IMR-90 (cell line): ENCODE measurements around the gene RUSF1. TPM values are rescaled to one million over a fixed set of nuclear protein-coding genes. Genes with fewer than 3 reads are reported as not detected.

Experiments used
- ATAC-seq: fragments of 200-7000 bp; cut with Tn5 transposase; 2 replicates; pipeline ENCODE4 v1.9.1; 2020; ENCODE audit warnings: low read depth, mild to moderate bottlenecking, moderate library complexity
- BruUV-seq: library from RNA; stranded (reverse); fragments of 400-500 nt; replicated peaks from 2 replicates; lab custom pipeline; 2021; lab: Mats Ljungman, UMichigan
- CTCF ChIA-PET: fragments of 300-600 bp; formaldehyde crosslinking; extraction: SDS; loops from one replicate; lab custom pipeline; 2021; ENCODE audit warnings: antibody characterized with exemption; lab: Yijun Ruan, JAX
- POLR2A ChIA-PET: fragments of 300-600 bp; sonication (Branson Sonifier 250); formaldehyde crosslinking; loops from one replicate; lab custom pipeline; 2022; ENCODE audit warnings: antibody characterized with exemption; ENCODE audit not compliant: unreplicated experiment; lab: Charles Lee
- DNase-seq: peaks from one replicate; pipeline ENCODE4 v3.0.0; 2013
- H2AFZ ChIP-seq: replicated peaks from 2 replicates; pipeline ENCODE3; 2013; ENCODE audit warnings: low read length, mild to moderate bottlenecking; ENCODE audit not compliant: poor library complexity
- H2AK5ac ChIP-seq: 2 replicates; pipeline ENCODE4 v1.6.1; 2013; ENCODE audit warnings: low read depth, low read length, inconsistent platforms
- H2AK9ac ChIP-seq: replicated peaks from 2 replicates; pipeline ENCODE3; 2013; ENCODE audit warnings: mild to moderate bottlenecking, low read depth, low read length, moderate library complexity; ENCODE audit not compliant: poor library complexity
- H2BK120ac ChIP-seq: 2 replicates; pipeline ENCODE4 v1.6.1; 2013; ENCODE audit warnings: low read depth, low read length, inconsistent platforms
- H2BK15ac ChIP-seq: 3 replicates; pipeline ENCODE4 v1.6.1; 2013; ENCODE audit warnings: low read depth, low read length, inconsistent platforms
- H2BK20ac ChIP-seq: 2 replicates; pipeline ENCODE4 v1.6.1; 2013; ENCODE audit warnings: low read depth, mild to moderate bottlenecking, inconsistent platforms, low read length, moderate library complexity
- H2BK5ac ChIP-seq: 2 replicates; pipeline ENCODE4 v1.6.1; 2013; ENCODE audit warnings: mild to moderate bottlenecking, low read depth, low read length, inconsistent platforms; ENCODE audit not compliant: poor library complexity, severe bottlenecking
- H3K14ac ChIP-seq: replicated peaks from 2 replicates; pipeline ENCODE4 v1.6.1; 2013; ENCODE audit warnings: low read depth, low read length, inconsistent platforms
- H3K18ac ChIP-seq: 2 replicates; pipeline ENCODE4 v1.6.1; 2013; ENCODE audit warnings: low read depth, low read length, control low read depth
- H3K23ac ChIP-seq: 2 replicates; pipeline ENCODE4 v1.6.1; 2013; ENCODE audit warnings: low read depth, low read length, inconsistent platforms
- H3K27ac ChIP-seq: 2 replicates; pipeline ENCODE4 v1.5.1; 2013; ENCODE audit warnings: mild to moderate bottlenecking, control low read depth, low read length; ENCODE audit not compliant: insufficient read depth
- H3K27me3 ChIP-seq: 2 replicates; pipeline ENCODE4 v1.6.1; 2013; ENCODE audit warnings: low read length; ENCODE audit not compliant: control insufficient read depth, insufficient read depth
- H3K36me3 ChIP-seq: 2 replicates; pipeline ENCODE4 v1.6.1; 2013; ENCODE audit warnings: low read length, mixed read lengths; ENCODE audit not compliant: control insufficient read depth, insufficient read depth
- H3K4ac ChIP-seq: 2 replicates; pipeline ENCODE4 v1.6.1; 2013; ENCODE audit warnings: low read depth, low read length, inconsistent platforms
- H3K4me1 ChIP-seq: 2 replicates; pipeline ENCODE4 v1.6.1; 2013; ENCODE audit warnings: low read length, mixed read lengths; ENCODE audit not compliant: control insufficient read depth, insufficient read depth
- H3K4me2 ChIP-seq: 2 replicates; pipeline ENCODE4 v1.6.1; 2013; ENCODE audit warnings: low read depth, mild to moderate bottlenecking, control low read depth, low read length, moderate library complexity
- H3K4me3 ChIP-seq: 2 replicates; pipeline ENCODE4 v1.5.1; 2013; ENCODE audit warnings: low read depth, mild to moderate bottlenecking, control low read depth, low read length, moderate library complexity; ENCODE audit not compliant: insufficient read depth
- H3K56ac ChIP-seq: 2 replicates; pipeline ENCODE4 v1.6.1; 2013; ENCODE audit warnings: low read length, inconsistent platforms; ENCODE audit not compliant: insufficient read depth; ENCODE audit errors: extremely low read depth
- H3K79me1 ChIP-seq, 2 experiments: 2 replicates each; pipeline ENCODE4 v1.6.1; 2013; ENCODE audit warnings: low read length in 2 of 2, inconsistent platforms in 1 of 2, low read depth in 1 of 2
- H3K9ac ChIP-seq: 2 replicates; pipeline ENCODE4 v1.6.1; 2013; ENCODE audit warnings: low read depth, low read length, control low read depth
- H3K9me1 ChIP-seq: 2 replicates; pipeline ENCODE4 v1.6.1; 2013; ENCODE audit warnings: low read length, inconsistent platforms; ENCODE audit not compliant: insufficient read depth
- H3K9me3 ChIP-seq: 2 replicates; pipeline ENCODE4 v1.6.1; 2013; ENCODE audit warnings: low read length; ENCODE audit not compliant: control insufficient read depth, insufficient read depth
- H4K20me1 ChIP-seq: 2 replicates; pipeline ENCODE4 v1.6.1; 2013; ENCODE audit warnings: low read length, inconsistent platforms; ENCODE audit not compliant: insufficient read depth
- H4K5ac ChIP-seq: 2 replicates; pipeline ENCODE4 v1.6.1; 2013; ENCODE audit warnings: mild to moderate bottlenecking, low read depth, low read length, control low read depth
- H4K8ac ChIP-seq, 2 experiments: 2 replicates each; pipeline ENCODE4 v1.6.1; 2013; ENCODE audit warnings: low read depth in 2 of 2, low read length in 2 of 2, control low read depth in 1 of 2, inconsistent platforms in 1 of 2
- H4K91ac ChIP-seq: 2 replicates; pipeline ENCODE4 v1.6.1; 2013; ENCODE audit warnings: low read depth, low read length, inconsistent platforms; ENCODE audit not compliant: insufficient read depth
- BHLHE40 ChIP-seq: fragments of 150-350 bp; IDR thresholded peaks from 2 replicates; pipeline ENCODE4 v1.6.1; 2016; ENCODE audit warnings: mild to moderate bottlenecking, low read depth, low read length
- CHD1 ChIP-seq: IDR thresholded peaks from 2 replicates; pipeline ENCODE4 v1.6.1; 2012; ENCODE audit warnings: low read depth, low read length, improper control_type of control experiment
- CTCF ChIP-seq: conservative IDR thresholded peaks from 2 replicates; pipeline ENCODE4 v1.5.1; 2012; ENCODE audit warnings: mild to moderate bottlenecking, low read depth, low read length, improper control_type of control experiment
- MAZ ChIP-seq: IDR thresholded peaks from 2 replicates; pipeline ENCODE4 v1.6.1; 2012; ENCODE audit warnings: low read depth, mild to moderate bottlenecking, low read length, improper control_type of control experiment, moderate library complexity, borderline replicate concordance
- POLR2A ChIP-seq: IDR thresholded peaks from 2 replicates; pipeline ENCODE4 v1.6.1; 2012; ENCODE audit warnings: mild to moderate bottlenecking, low read depth, low read length
- RCOR1 ChIP-seq: IDR thresholded peaks from 2 replicates; pipeline ENCODE4 v1.6.1; 2012; ENCODE audit warnings: mild to moderate bottlenecking, low read length, improper control_type of control experiment; ENCODE audit not compliant: insufficient replicate concordance
- SMC3 ChIP-seq: fragments of 150-350 bp; IDR thresholded peaks from 2 replicates; pipeline ENCODE4 v1.6.1; 2016; ENCODE audit warnings: low read depth, mild to moderate bottlenecking, antibody characterized with exemption, low read length, moderate library complexity
- WGBS, 2 experiments: methylation state at CpG; one replicate each; pipeline versions ENCODE4 v1.1.5 to v1.1.7; 2013; ENCODE audit warnings: missing lambda C conversion rate in 2 of 2; ENCODE audit not compliant: insufficient read length in 1 of 2; ENCODE audit errors: extremely low coverage in 2 of 2; 5-methylcytosine and 5-hydroxymethylcytosine counted together
- dilution Hi-C: fragments of 300-500 bp; cut with HindIII; formaldehyde crosslinking; loops from one replicate; pipeline ENCODE4 v1.14.3; 2018; ENCODE audit warnings: low sequenced_read_pairs; ENCODE audit not compliant: unreplicated experiment
- in situ Hi-C: fragments of 300-500 bp; cut with MboI; formaldehyde crosslinking; loops from 3 replicates; pipeline ENCODE4 v1.14.3; 2019; ENCODE audit warnings: low sequenced_read_pairs, inconsistent platforms, mixed read lengths
- intact Hi-C: fragments of 100-400 bp; cut with micrococcal nuclease; formaldehyde crosslinking; loops from 2 replicates; pipeline ENCODE4 v1.10.0; 2022
- polyA plus RNA-seq, 3 experiments: library from polyadenylated mRNA; depleted of rRNA; stranded (reverse); fragments of >200 nt; gene quantifications; 2 replicates each; pipeline ENCODE4 v1.2.3, GENCODE V29; 2012; ENCODE audit warnings: low replicate concordance in 1 of 3
- total RNA-seq: library from RNA; depleted of rRNA; stranded (reverse); fragments of >200 nt; gene quantifications from 2 replicates; pipeline ENCODE4 v1.2.3, GENCODE V29; 2012

The RUSF1 gene
- total and polyA plus RNA-seq, 2 of the 4 experiments (the other 2 are of a cell fraction) = 22.9 to 65.0 TPM

- no CpG with 5 or more reads among the region's 8 CpGs for WGBS, 2 experiments
- intact Hi-C loops (no loop called here), dilution Hi-C loops (no loop called here), in situ Hi-C loops (loop anchor here (25.0 kb wide), 1 partner anchor 405 kb away; the partner anchor contains the start of gene ZNF267)
- no peak overlapping the region for H2AK5ac ChIP-seq
- no TSS peak for BruUV-seq
- H2BK120ac ChIP-seq = no peak overlapping the region
- H3K27me3 ChIP-seq = no peaks in the 10 kb centered on the region
- H3K36me3 ChIP-seq = peaks cover 2% of the 10 kb centered on the region
- H3K4me1 ChIP-seq = peaks cover 23% of the 10 kb centered on the region
- no peak overlapping the region for H3K56ac ChIP-seq
- CTCF ChIA-PET = no interaction called here
- ATAC-seq (no peak), DNase-seq (no peak)
- no peak overlapping the region; the same call in 1 of the 2 replicates for H3K4me2 ChIP-seq
- no peak for TF ChIP-seq CHD1
- TF ChIP-seq POLR2A = no peak
- no peak for TF ChIP-seq RCOR1
- no peak for TF ChIP-seq MAZ
- TF ChIP-seq SMC3 = no peak
- no peak for TF ChIP-seq BHLHE40
- TF ChIP-seq CTCF = no peak
- no peak overlapping the region for H2BK5ac ChIP-seq
- POLR2A ChIA-PET = no interaction called here
- H4K20me1 ChIP-seq = peaks cover 40% of the 10 kb centered on the region
- H2AFZ ChIP-seq = peak overlapping the region; percentile 7
- no peak overlapping the region for H3K4me3 ChIP-seq
- 0 out of 2 replicates have a peak overlapping the region, but pooled peaks have one; percentile 31 for H3K23ac ChIP-seq
- H3K9me1 ChIP-seq = peaks cover 26% of the 10 kb centered on the region
- H4K8ac ChIP-seq = no peak overlapping the region
- H3K79me1 ChIP-seq = peaks cover 20 to 72% of the 10 kb centered on the region in 2 experiments
- H3K9ac ChIP-seq = no peak overlapping the region
- no peak overlapping the region for H4K91ac ChIP-seq
- no peak overlapping the region for H4K5ac ChIP-seq
- no peak overlapping the region for H3K27ac ChIP-seq
- no peak overlapping the region for H3K18ac ChIP-seq
- no peak overlapping the region for H3K4ac ChIP-seq
- no peak overlapping the region for H2BK15ac ChIP-seq
- peak overlapping the region; percentile 58 for H2AK9ac ChIP-seq
- no peak overlapping the region for H2BK20ac ChIP-seq
- H3K14ac ChIP-seq = no peak overlapping the region
- H3K9me3 ChIP-seq = no peaks in the 10 kb centered on the region
These were observed 51.2 kb downstream of the RUSF1 start for GRCh38 chr16:31456988-31457360.
